Measurements from ENCODE around the gene CREB3L1. TPM values are rescaled to one million over a fixed set of nuclear protein-coding genes. Genes with fewer than 3 reads are reported as not detected.

CREB3L1 gene
- total RNA-seq, 4 donors from 2014 or later, result 0.27 to 0.69 (median 0.57) TPM

GRCh38 chr11:46334211-46334610 lies 56.7 kb downstream of the CREB3L1 start:
- H3K4me1 ChIP-seq, result peaks cover 13 to 19% of the 10 kb centered on the region in 2 donors
- TF ChIP-seq POLR2A (IDR thresholded peaks at IDR 0.05) (no peak), CTCF (IDR thresholded peaks at IDR 0.05 in 4 of 5, conservative IDR thresholded peaks at IDR 0.05 in 1 of 5) (no peak)
- no peaks in the 10 kb centered on the region for H3K9me3 ChIP-seq
- in situ Hi-C loops (cut with MboI; ENCODE audit: low sequenced_read_pairs in 4 of 4), result no loop called here
- intact Hi-C loops (cut with DNase I; ENCODE audit: low total_unique reads), result no loop called here
- ATAC-seq, result no peak
- peaks cover 30 to 51% (median 34%) of the 10 kb centered on the region in 3 donors for H3K27me3 ChIP-seq
- no peak for DNase-seq
- H3K36me3 ChIP-seq, result no peaks in the 10 kb centered on the region
- H3K4me3 ChIP-seq, result no peak overlapping the region
- no peak overlapping the region for H3K27ac ChIP-seq

GRCh38 chr11:46335271-46335670 lies 57.8 kb downstream of the CREB3L1 start:
- TF ChIP-seq POLR2A (IDR thresholded peaks at IDR 0.05) (no peak), CTCF (IDR thresholded peaks at IDR 0.05 in 4 of 5, conservative IDR thresholded peaks at IDR 0.05 in 1 of 5) (no peak)
- peaks cover 24 to 30% of the 10 kb centered on the region in 2 donors for H3K4me1 ChIP-seq
- H3K9me3 ChIP-seq, result no peaks in the 10 kb centered on the region
- H3K36me3 ChIP-seq, result no peaks in the 10 kb centered on the region
- intact Hi-C loops (cut with DNase I; ENCODE audit: low total_unique reads) (no loop called here), in situ Hi-C loops (cut with MboI; ENCODE audit: low sequenced_read_pairs in 4 of 4) (no loop called here)
- H3K27ac ChIP-seq, result no peak overlapping the region
- ATAC-seq, result no peak
- peaks cover 24 to 42% (median 31%) of the 10 kb centered on the region in 3 donors for H3K27me3 ChIP-seq
- DNase-seq, result no peak
- H3K4me3 ChIP-seq, result no peak overlapping the region

GRCh38 chr11:46335890-46336562 lies 58.6 kb downstream of the CREB3L1 start:
- Histone ChIP-seq H3K4me3 (no peak overlapping the region), H3K9me3 (no peaks in the 10 kb centered on the region), H3K27ac (no peak overlapping the region), H3K27me3 (peaks cover 24 to 34% (median 29%) of the 10 kb centered on the region in 3 donors), H3K36me3 (no peaks in the 10 kb centered on the region), H3K4me1 (peaks cover 26 to 35% of the 10 kb centered on the region in 2 donors)
- intact Hi-C loops (cut with DNase I; ENCODE audit: low total_unique reads) (no loop called here), in situ Hi-C loops (cut with MboI; ENCODE audit: low sequenced_read_pairs in 4 of 4) (no loop called here)
- DNase-seq (no peak), ATAC-seq (no peak)
- TF ChIP-seq CTCF (IDR thresholded peaks at IDR 0.05 in 4 of 5, conservative IDR thresholded peaks at IDR 0.05 in 1 of 5) (no peak), POLR2A (IDR thresholded peaks at IDR 0.05) (no peak)

GRCh38 chr11:46336563-46337180 lies 59.2 kb downstream of the CREB3L1 start:
- no peak overlapping the region for H3K4me3 ChIP-seq
- peaks cover 20 to 28% (median 23%) of the 10 kb centered on the region in 3 donors for H3K27me3 ChIP-seq
- DNase-seq (no peak), ATAC-seq (no peak)
- intact Hi-C loops (cut with DNase I; ENCODE audit: low total_unique reads) (no loop called here), in situ Hi-C loops (cut with MboI; ENCODE audit: low sequenced_read_pairs in 4 of 4) (no loop called here)
- no peaks in the 10 kb centered on the region for H3K36me3 ChIP-seq
- no peak overlapping the region for H3K27ac ChIP-seq
- no peaks in the 10 kb centered on the region for H3K9me3 ChIP-seq
- TF ChIP-seq POLR2A (IDR thresholded peaks at IDR 0.05) (no peak), CTCF (IDR thresholded peaks at IDR 0.05 in 4 of 5, conservative IDR thresholded peaks at IDR 0.05 in 1 of 5) (no peak)
- peaks cover 26 to 35% of the 10 kb centered on the region in 2 donors for H3K4me1 ChIP-seq

All from gastrocnemius medialis (tissue), 4 donors.